Heart right ventricle (tissue), 16 donors: ENCODE data around the gene LRRC74A. TPM values are rescaled to one million over a fixed set of nuclear protein-coding genes. Genes with fewer than 3 reads are reported as not detected.

Source experiments
- ATAC-seq, 8 donors: fragments of 200-7000 bp; cut with Tn5 transposase; one replicate each; pipeline ENCODE4 v1.9.1; 2020; ENCODE audit warnings: mild to moderate bottlenecking in 8 of 8, moderate library complexity in 8 of 8, moderate number of reproducible peaks in 1 of 8
- DNase-seq, 2 donors: peaks; one replicate each; pipeline ENCODE4 v3.0.0-alpha.2; 2020
- H3K27ac ChIP-seq, 10 donors: fragments of 200-600 bp; sonication (generic) in 2 of 10; one replicate each; pipeline versions ENCODE4 v1.5.0 to v1.8.0; 2020 to 2022; ENCODE audit warnings: mild to moderate bottlenecking in 3 of 10
- H3K27me3 ChIP-seq, 7 donors: fragments of 200-600 bp; one replicate each; pipeline ENCODE4 v1.8.0; 2021 to 2022; ENCODE audit warnings: mild to moderate bottlenecking in 2 of 7
- H3K36me3 ChIP-seq, 9 donors: fragments of 200-600 bp; sonication (generic) in 1 of 9; one replicate each; pipeline versions ENCODE4 v1.5.0 to v1.8.0; 2020 to 2022; ENCODE audit warnings: mild to moderate bottlenecking in 2 of 9
- H3K4me1 ChIP-seq, 9 donors: fragments of 200-600 bp; sonication (generic) in 1 of 9; one replicate each; pipeline versions ENCODE4 v1.5.0 to v1.8.0; 2020 to 2022; ENCODE audit warnings: mild to moderate bottlenecking in 4 of 9
- H3K4me3 ChIP-seq, 10 donors: fragments of 200-600 bp; sonication (generic) in 2 of 10; one replicate each; pipeline versions ENCODE4 v1.5.0 to v1.8.0; 2020 to 2022; ENCODE audit warnings: mild to moderate bottlenecking in 7 of 10, moderate library complexity in 2 of 10
- H3K9me3 ChIP-seq, 11 donors: fragments of 200-600 bp in 10 of 11; sonication (generic) in 2 of 11; one replicate each; pipeline versions ENCODE4 v1.5.0 to v1.8.0; 2013 to 2022; ENCODE audit warnings: mild to moderate bottlenecking in 2 of 11, control low read depth in 1 of 11, moderate library complexity in 1 of 11
- WGBS, 2 donors: extraction: QIAGEN DNeasy Blood & Tissue Kit; methylation state at CpG; one replicate each; pipeline ENCODE4 v1.1.7; 2013; ENCODE audit warnings: inconsistent platforms in 1 of 2; 5-methylcytosine and 5-hydroxymethylcytosine counted together
- intact Hi-C, 10 donors: fragments of 100-400 bp; cut with DNase I; formaldehyde crosslinking; loops; one replicate each; pipeline versions ENCODE4 v1.11.1 to v1.14.2; 2022
- polyA plus RNA-seq, 2 donors: library from polyadenylated mRNA; stranded (reverse); fragments of 200-250 nt; gene quantifications; one replicate each; pipeline ENCODE4 v1.2.3, GENCODE V29; 2013
- total RNA-seq, 10 donors: library from RNA; stranded (reverse); fragmentation: NEBNext Ultra II Directional in 3 of 10; extraction: Animal tissue kit (Norgen Biotek cat#: 25700) in 3 of 10; gene quantifications; one replicate each; pipeline versions ENCODE4 v1.2.1 to v1.2.4, GENCODE V29; 2021 to 2023
- TF ChIP-seq, protein P1 (sequence below), 9 donors: fragments of 200-600 bp; sonication (generic) in 2 of 9; IDR thresholded peaks; one replicate each; pipeline versions ENCODE4 v1.5.0 to v1.8.0; 2021 to 2022; ENCODE audit warnings: antibody characterized with exemption in 9 of 9, mild to moderate bottlenecking in 5 of 9, moderate library complexity in 1 of 9
- donor health status: Arrhythmogenic right ventricular cardiomyopathy.
- donor health status: ischemic (EF 13 %, LVEDD 7.1; RV severe dilation, severe dysfunction).
- donor health status: healthy with polysubstance abuse.
- donor health status: DM: no; HTN: yes; CAD: no.
- donor health status: DM: no; HTN: no; CAD: no.
- donor health status: ischemic (EF 25% LVEDD 6.9; RV normal size, moderate dysfunction).
- donor health status: ischemic (EF 25% LVEDD 5.7; RV mildly dilated, moderate dysfunction).
- donor health status: healthy.
- donor health status: DM: yes; HTN: yes; CAD: no.
- donor health status: Ischemic cardiomyopathy.
- donor health status: ischemic (EF 35%, LVEDD 5.7; RV mildly dilated, moderate dysfunction).
- donor health status: nonischemic (EF 11% LVEDD 7.7; RV severe dilation, severe dysfunction).
- donor health status: DM: yes; HTN: yes; CAD: no.
- donor health status: PGD.
- donor health status: ischemic (EF 29% LVEDD 5.4; RV normal size, mild dysfunction).
- donor health status: nonischemic (EF 23%, LVEDD 6.1; RV moderate dilation, normal function).

LRRC74A gene
- total and polyA plus RNA-seq, 12 donors = not detected

DNA sequence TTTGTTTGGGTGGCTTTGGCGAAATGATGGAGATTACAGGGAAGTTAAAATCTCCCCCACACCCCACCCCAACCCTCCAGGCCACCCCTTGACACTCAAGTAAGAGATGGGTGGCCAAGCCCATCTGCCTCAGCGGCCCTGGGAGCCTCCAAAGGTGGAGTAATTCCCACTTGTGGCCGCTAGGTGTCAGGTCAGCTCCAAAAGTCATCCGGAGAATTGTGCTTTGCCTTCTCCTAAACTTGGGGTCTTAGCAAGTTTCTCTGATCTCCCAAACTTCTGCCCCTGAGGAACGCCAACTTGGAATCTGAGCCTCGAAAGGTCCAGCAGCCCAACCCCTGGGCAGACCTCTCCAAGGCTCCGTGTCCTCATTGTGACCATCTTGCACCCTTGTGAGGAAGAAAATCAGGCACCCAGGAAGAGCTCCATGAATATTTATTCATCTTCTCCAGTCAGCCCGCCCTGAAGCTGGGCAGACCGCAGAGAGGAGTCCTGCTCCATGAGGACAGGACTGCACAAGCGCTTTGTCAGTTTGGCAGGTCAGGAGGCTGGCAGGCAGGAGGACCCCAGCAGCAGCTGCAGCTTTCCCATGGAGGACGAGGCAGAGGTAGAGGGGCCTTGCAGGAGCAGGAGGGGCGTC is 46.7 kb downstream of the LRRC74A start:
- peak; percentile 27 to 61 (median 46) for ATAC-seq
- Histone ChIP-seq H3K4me1 (peaks cover 2 to 9% (median 7%) of the 10 kb centered on the region in 9 donors), H3K27ac (no peak overlapping the region), H3K36me3 (no peaks in the 10 kb centered on the region), H3K27me3 (no peaks in the 10 kb centered on the region), H3K4me3 (no peak overlapping the region), H3K9me3 (peaks cover 0 to 7% (median 0%) of the 10 kb centered on the region in 11 donors)
- TF ChIP-seq, protein P1, sequence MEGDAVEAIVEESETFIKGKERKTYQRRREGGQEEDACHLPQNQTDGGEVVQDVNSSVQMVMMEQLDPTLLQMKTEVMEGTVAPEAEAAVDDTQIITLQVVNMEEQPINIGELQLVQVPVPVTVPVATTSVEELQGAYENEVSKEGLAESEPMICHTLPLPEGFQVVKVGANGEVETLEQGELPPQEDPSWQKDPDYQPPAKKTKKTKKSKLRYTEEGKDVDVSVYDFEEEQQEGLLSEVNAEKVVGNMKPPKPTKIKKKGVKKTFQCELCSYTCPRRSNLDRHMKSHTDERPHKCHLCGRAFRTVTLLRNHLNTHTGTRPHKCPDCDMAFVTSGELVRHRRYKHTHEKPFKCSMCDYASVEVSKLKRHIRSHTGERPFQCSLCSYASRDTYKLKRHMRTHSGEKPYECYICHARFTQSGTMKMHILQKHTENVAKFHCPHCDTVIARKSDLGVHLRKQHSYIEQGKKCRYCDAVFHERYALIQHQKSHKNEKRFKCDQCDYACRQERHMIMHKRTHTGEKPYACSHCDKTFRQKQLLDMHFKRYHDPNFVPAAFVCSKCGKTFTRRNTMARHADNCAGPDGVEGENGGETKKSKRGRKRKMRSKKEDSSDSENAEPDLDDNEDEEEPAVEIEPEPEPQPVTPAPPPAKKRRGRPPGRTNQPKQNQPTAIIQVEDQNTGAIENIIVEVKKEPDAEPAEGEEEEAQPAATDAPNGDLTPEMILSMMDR (IDR thresholded peaks at IDR 0.05) = peak; percentile 79 to 91 (median 87)
- intact Hi-C loops = loop anchor here in 6 of 10 donors (2.0 to 10.0 kb wide), 5 partner anchors 158 to 444 kb away; no protein-coding TSS in a partner anchor
- peak; percentile 42 to 57 for DNase-seq
- 27 to 28% methylated on average over 12 of the region's 12 CpGs for WGBS, 2 donors

DNA sequence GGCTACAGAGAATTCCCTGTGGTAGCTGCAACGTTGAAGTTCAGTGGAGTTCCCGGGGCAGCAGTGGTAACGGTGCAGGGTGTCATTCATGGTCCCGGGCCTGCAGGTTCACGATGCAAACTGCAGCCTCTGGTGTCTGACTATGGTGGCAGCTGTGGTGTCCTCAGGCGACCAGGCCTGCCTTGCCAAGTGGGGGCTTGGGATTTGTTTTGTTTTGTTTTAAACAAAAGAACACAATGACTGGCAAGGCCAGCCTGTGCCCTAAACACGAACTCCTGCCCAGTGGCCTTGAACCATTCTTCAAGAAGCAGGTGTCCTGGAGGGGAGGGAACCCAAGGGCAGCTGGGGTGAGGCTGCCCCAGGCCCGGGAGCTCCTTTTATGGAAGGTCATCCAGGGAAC is 48.5 kb downstream of the LRRC74A start:
- Histone ChIP-seq H3K4me1 (no peaks in the 10 kb centered on the region), H3K27me3 (no peaks in the 10 kb centered on the region), H3K4me3 (no peak overlapping the region), H3K9me3 (peaks cover 0 to 7% (median 0%) of the 10 kb centered on the region in 11 donors), H3K36me3 (no peaks in the 10 kb centered on the region), H3K27ac (no peak overlapping the region)
- WGBS, 2 donors = 86 to 91% methylated on average over 8 of the region's 8 CpGs
- no peak for ATAC-seq
- TF ChIP-seq, protein P1 (IDR thresholded peaks at IDR 0.05) = no peak
- intact Hi-C loops = loop anchor here (2.0 to 10.0 kb wide), 10 partner anchors 38 to 678 kb away; no protein-coding TSS in a partner anchor
- DNase-seq = no peak

DNA sequence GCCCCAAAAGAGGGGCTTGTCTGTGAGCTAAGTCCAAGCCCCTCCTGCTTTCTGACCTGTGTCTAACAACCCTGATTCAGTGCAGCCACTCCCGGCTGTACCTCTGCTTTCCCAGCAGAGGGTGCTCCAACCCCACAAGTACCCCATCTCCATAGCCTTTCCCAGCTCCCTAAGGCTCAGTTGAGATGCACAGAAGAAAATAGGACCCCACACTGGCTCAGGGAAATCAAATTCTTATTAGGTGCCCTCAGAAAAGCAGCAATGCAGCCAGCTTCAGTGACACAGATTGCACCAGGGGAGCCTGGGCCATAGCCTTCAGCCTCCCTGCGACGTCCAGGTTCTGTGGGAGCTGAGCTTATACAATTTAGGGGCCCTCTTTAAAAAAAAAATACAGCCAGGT is 49.9 kb downstream of the LRRC74A start:
- ATAC-seq = peak; percentile 71 to 92 (median 88)

DNA sequence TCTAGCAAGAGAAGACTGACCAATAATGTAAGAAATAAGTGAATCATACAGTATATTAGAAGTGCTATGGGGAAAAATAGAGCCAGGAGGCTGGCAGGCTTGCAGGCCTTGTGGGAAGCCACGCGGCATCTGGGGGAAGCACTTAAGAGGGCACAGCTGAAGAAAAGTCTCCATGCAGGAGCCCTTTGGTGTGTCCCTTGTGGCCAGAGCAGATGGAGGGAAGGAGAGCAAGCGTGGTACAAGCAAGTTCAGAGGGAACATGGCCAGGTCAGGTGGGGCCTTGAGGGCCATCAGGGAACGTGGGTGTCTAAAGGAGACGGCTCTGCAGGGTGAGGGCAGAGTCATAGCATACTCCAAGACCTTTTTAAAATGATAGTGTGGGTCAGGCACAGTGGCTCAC is 51.7 kb downstream of the LRRC74A start:
- H3K9me3 ChIP-seq = peaks cover 0 to 7% (median 0%) of the 10 kb centered on the region in 11 donors
- H3K4me1 ChIP-seq = peaks cover 0 to 3% (median 0%) of the 10 kb centered on the region in 9 donors
- TF ChIP-seq, protein P1 (IDR thresholded peaks at IDR 0.05) = no peak
- 94 to 95% methylated on average over 5 of the region's 5 CpGs for WGBS, 2 donors
- DNase-seq = no peak
- no peak overlapping the region for H3K4me3 ChIP-seq
- H3K27me3 ChIP-seq = no peaks in the 10 kb centered on the region
- intact Hi-C loops = loop anchor here in 9 of 10 donors (2.0 to 10.0 kb wide), 9 partner anchors 34 to 674 kb away; no protein-coding TSS in a partner anchor
- ATAC-seq = no peak
- no peaks in the 10 kb centered on the region for H3K36me3 ChIP-seq
- H3K27ac ChIP-seq = no peak overlapping the region

More for the DNA sequence above, 49.9 kb downstream of the LRRC74A start:
- Histone ChIP-seq H3K36me3 (no peaks in the 10 kb centered on the region), H3K27me3 (no peaks in the 10 kb centered on the region), H3K27ac (no peak overlapping the region), H3K9me3 (peaks cover 0 to 7% (median 0%) of the 10 kb centered on the region in 11 donors), H3K4me1 (no peaks in the 10 kb centered on the region), H3K4me3 (no peak overlapping the region)
- 57 to 59% methylated on average over 3 of the region's 3 CpGs for WGBS, 2 donors
- DNase-seq = peak; percentile 48 to 51
- TF ChIP-seq, protein P1 (IDR thresholded peaks at IDR 0.05) = peak; percentile 79 to 97 (median 93)
- intact Hi-C loops = loop anchor here in 9 of 10 donors (1.0 to 10.0 kb wide), 12 partner anchors 36 to 676 kb away; no protein-coding TSS in a partner anchor
